CD4-positive, alpha-beta T cell (primary cell): ENCODE measurements around the gene TSBP1. TPM values are rescaled to one million over a fixed set of nuclear protein-coding genes. Genes with fewer than 3 reads are reported as not detected.

ENCODE experiments used
- ATAC-seq: fragments of 200-7000 bp; cut with Tn5 transposase; one replicate; pipeline ENCODE4 v1.10.0; 2022; ENCODE audit warnings: mild to moderate bottlenecking; ENCODE audit not compliant: poor library complexity
- CTCF ChIA-PET: fragments of 350-600 bp; sonication (Branson Sonifier 250); formaldehyde crosslinking; loops from one replicate; lab custom pipeline; 2021; ENCODE audit warnings: antibody characterized with exemption, inconsistent platforms; lab: Charles Lee
- POLR2A ChIA-PET: fragments of 350-600 bp; sonication (Branson Sonifier 250); formaldehyde crosslinking; loops from one replicate; lab custom pipeline; 2021; ENCODE audit warnings: antibody characterized with exemption, inconsistent platforms; lab: Charles Lee
- DNase-seq, 14 experiments: peaks; one replicate each; pipeline ENCODE4 v3.0.0-alpha.2; 2013 to 2020; ENCODE audit warnings: mixed read lengths in 2 of 14
- H3K27ac ChIP-seq, 2 donors: one replicate each; pipeline versions ENCODE4 v1.5.1 to v1.7.0; 2013; ENCODE audit warnings: low read length in 2 of 2, low read depth in 1 of 2, mild to moderate bottlenecking in 1 of 2
- H3K27me3 ChIP-seq, 2 experiments: 1 replicate in 1 of 2; 2 replicates in 1 of 2; pipeline versions ENCODE4 v1.6.1 to v1.7.0; 2013; ENCODE audit warnings: low read length in 2 of 2, control low read depth in 1 of 2, mild to moderate bottlenecking in 1 of 2, moderate library complexity in 1 of 2; ENCODE audit not compliant: insufficient read depth in 2 of 2, control insufficient read depth in 1 of 2
- H3K36me3 ChIP-seq: one replicate; pipeline ENCODE4 v1.6.1; 2013; ENCODE audit warnings: low read length, control low read depth; ENCODE audit not compliant: insufficient read depth
- H3K4me1 ChIP-seq: one replicate; pipeline ENCODE4 v1.6.1; 2013; ENCODE audit warnings: low read length, control low read depth; ENCODE audit not compliant: insufficient read depth
- H3K4me3 ChIP-seq: one replicate; pipeline ENCODE4 v1.5.1; 2013; ENCODE audit warnings: mild to moderate bottlenecking, low read length, moderate library complexity
- H3K9me3 ChIP-seq, 2 experiments: 1 replicate in 1 of 2; 2 replicates in 1 of 2; pipeline versions ENCODE4 v1.6.1 to v1.7.0; 2013; ENCODE audit warnings: low read length in 2 of 2, mild to moderate bottlenecking in 2 of 2, control low read depth in 1 of 2, moderate library complexity in 1 of 2; ENCODE audit not compliant: control insufficient read depth in 1 of 2, insufficient read depth in 1 of 2
- H3K27ac Mint-ChIP-seq: one replicate; pipeline ENCODE4 v1.8.0; 2020; ENCODE audit warnings: mixed read lengths
- H3K27me3 Mint-ChIP-seq: one replicate; pipeline ENCODE4 v1.8.0; 2021; ENCODE audit warnings: mixed read lengths
- H3K36me3 Mint-ChIP-seq: one replicate; pipeline ENCODE4 v1.8.0; 2021; ENCODE audit warnings: low read depth, mixed read lengths
- H3K4me1 Mint-ChIP-seq: one replicate; pipeline ENCODE4 v1.8.0; 2021; ENCODE audit warnings: low read depth, mixed read lengths
- H3K4me3 Mint-ChIP-seq: one replicate; pipeline ENCODE4 v1.8.0; 2020; ENCODE audit warnings: mild to moderate bottlenecking, mixed read lengths
- H3K9me3 Mint-ChIP-seq: one replicate; pipeline ENCODE4 v1.8.0; 2020; ENCODE audit warnings: mixed read lengths
- intact Hi-C, 2 experiments: fragments of 100-400 bp; cut with DNase I in 1 of 2; cut with micrococcal nuclease in 1 of 2; formaldehyde crosslinking; loops; one replicate each; pipeline versions ENCODE4 v1.15.1 to v1.9.0; 2023 to 2025; cut with DNase I, micrococcal nuclease
- total RNA-seq, 174 experiments: library from RNA in 2 of 174; stranded (reverse) in 2 of 174; gene quantifications; one replicate each; pipeline ENCODE4 v1.2.3 and lab custom pipeline; 2021 to 2026
- TF ChIP-seq, protein P1 (sequence below): fragments of 200-600 bp; IDR thresholded peaks from one replicate; pipeline ENCODE4 v1.8.0; 2022; ENCODE audit warnings: antibody characterized with exemption, mild to moderate bottlenecking

Gene TSBP1
- total RNA-seq, 2 experiments from 2014 or later = not detected

DNA sequence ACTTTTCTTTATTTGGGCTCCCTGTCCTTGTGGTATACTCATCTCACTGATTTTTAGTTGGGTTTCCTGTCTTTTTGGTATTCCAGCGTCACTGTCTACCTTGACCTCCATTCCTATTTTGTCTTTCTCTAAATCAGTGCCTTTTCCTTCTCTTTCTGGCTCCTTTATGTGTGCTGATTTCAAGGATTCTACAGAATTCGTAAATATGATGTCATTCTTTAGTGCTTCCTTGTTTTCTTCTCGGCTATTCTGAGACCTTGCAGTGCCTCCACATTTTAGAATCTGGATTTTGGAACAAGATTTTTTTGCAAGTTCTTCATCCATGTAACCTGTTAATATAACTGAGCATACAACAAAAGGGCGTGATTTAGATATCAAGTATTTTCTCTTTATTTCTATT lies 78.0 kb downstream of the TSBP1 start:
- Mint-ChIP-seq H3K4me3 (no peak overlapping the region), H3K9me3 (no peaks in the 10 kb centered on the region), H3K36me3 (no peaks in the 10 kb centered on the region), H3K4me1 (no peaks in the 10 kb centered on the region), H3K27ac (no peak overlapping the region), H3K27me3 (peaks cover 38% of the 10 kb centered on the region)
- H3K36me3 ChIP-seq = no peaks in the 10 kb centered on the region
- intact Hi-C loops = no loop called here
- TF ChIP-seq, protein P1, sequence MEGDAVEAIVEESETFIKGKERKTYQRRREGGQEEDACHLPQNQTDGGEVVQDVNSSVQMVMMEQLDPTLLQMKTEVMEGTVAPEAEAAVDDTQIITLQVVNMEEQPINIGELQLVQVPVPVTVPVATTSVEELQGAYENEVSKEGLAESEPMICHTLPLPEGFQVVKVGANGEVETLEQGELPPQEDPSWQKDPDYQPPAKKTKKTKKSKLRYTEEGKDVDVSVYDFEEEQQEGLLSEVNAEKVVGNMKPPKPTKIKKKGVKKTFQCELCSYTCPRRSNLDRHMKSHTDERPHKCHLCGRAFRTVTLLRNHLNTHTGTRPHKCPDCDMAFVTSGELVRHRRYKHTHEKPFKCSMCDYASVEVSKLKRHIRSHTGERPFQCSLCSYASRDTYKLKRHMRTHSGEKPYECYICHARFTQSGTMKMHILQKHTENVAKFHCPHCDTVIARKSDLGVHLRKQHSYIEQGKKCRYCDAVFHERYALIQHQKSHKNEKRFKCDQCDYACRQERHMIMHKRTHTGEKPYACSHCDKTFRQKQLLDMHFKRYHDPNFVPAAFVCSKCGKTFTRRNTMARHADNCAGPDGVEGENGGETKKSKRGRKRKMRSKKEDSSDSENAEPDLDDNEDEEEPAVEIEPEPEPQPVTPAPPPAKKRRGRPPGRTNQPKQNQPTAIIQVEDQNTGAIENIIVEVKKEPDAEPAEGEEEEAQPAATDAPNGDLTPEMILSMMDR = no peak
- no peak overlapping the region for H3K27ac ChIP-seq
- CTCF ChIA-PET = no interaction called here
- H3K4me3 ChIP-seq = no peak overlapping the region
- no peak for ATAC-seq
- no peaks in the 10 kb centered on the region for H3K4me1 ChIP-seq
- H3K9me3 ChIP-seq = no peaks in the 10 kb centered on the region
- POLR2A ChIA-PET = no interaction called here
- peaks cover 0 to 4% of the 10 kb centered on the region in 2 experiments for H3K27me3 ChIP-seq
- DNase-seq = no peak

DNA sequence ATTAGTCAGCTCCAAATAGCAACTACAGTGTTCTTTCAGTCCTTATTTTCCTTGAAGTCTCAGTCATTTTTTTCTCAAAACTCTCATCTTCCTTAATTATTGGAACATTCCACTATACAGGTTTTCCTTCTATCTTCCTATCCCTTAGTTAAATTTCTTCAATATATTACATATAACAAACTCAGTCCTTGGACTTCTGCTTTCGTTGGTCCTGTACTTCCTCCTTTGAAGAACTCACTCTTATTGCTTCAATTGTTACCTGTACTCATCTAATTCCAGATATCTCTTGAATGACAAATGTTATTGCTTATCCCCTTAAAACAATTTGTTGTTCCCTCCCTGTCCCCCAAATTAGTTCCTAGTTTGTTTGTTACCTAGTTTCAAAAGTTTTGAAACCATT lies 80.2 kb downstream of the TSBP1 start:
- Histone ChIP-seq H3K4me1 (no peaks in the 10 kb centered on the region), H3K36me3 (no peaks in the 10 kb centered on the region), H3K27me3 (peaks cover 0 to 4% of the 10 kb centered on the region in 2 experiments), H3K9me3 (no peaks in the 10 kb centered on the region), H3K4me3 (no peak overlapping the region), H3K27ac (no peak overlapping the region)
- TF ChIP-seq, protein P1 = no peak
- Mint-ChIP-seq H3K9me3 (no peaks in the 10 kb centered on the region), H3K36me3 (no peaks in the 10 kb centered on the region), H3K27me3 (peaks cover 41% of the 10 kb centered on the region), H3K4me1 (no peaks in the 10 kb centered on the region), H3K27ac (no peak overlapping the region), H3K4me3 (no peak overlapping the region)
- POLR2A ChIA-PET = no interaction called here
- CTCF ChIA-PET = no interaction called here
- intact Hi-C loops = no loop called here
- DNase-seq (no peak), ATAC-seq (no peak)

- intact Hi-C loops = no loop called here
- Mint-ChIP-seq H3K9me3 (no peaks in the 10 kb centered on the region), H3K4me1 (no peaks in the 10 kb centered on the region), H3K36me3 (no peaks in the 10 kb centered on the region), H3K27ac (no peak overlapping the region), H3K27me3 (peaks cover 41% of the 10 kb centered on the region), H3K4me3 (no peak overlapping the region)
- Histone ChIP-seq H3K36me3 (no peaks in the 10 kb centered on the region), H3K27me3 (peaks cover 0 to 4% of the 10 kb centered on the region in 2 experiments), H3K9me3 (no peaks in the 10 kb centered on the region), H3K4me1 (no peaks in the 10 kb centered on the region), H3K27ac (no peak overlapping the region), H3K4me3 (no peak overlapping the region)
- no peak for DNase-seq
- ChIA-PET CTCF (no interaction called here), POLR2A (no interaction called here)
- ATAC-seq = no peak
- TF ChIP-seq, protein P1 = no peak
These were observed 80.7 kb downstream of the TSBP1 start for GRCh38 chr6:32290886-32291450.
